ENCODE results near the gene KIF9.

Gene KIF9

DNA sequence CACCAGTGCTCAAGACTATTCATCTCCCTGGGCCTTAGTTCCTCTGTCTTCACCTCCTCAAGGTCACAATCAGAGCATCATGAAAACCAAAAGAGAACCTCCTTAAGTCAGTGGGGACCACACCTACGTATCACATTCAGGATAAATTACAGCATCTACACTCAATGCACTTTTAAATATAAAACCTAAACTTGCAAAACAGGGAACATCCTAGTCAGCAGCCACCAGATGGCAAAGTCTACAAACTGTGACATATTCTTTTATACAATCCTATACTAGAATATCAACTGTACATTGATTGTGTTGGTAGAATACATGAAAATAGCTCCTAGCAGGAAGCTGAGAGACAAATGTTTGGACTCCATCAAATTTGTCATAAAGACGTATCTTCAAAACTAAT is 7.9 kb downstream of the KIF9 start:
- Histone ChIP-seq H3K4me3 (ENCODE audit: insufficient read length, low read depth) (no peak overlapping the region), H3K9me3 (ENCODE audit: insufficient read depth, low read length) (no peaks in the 10 kb centered on the region), H3K27me3 (ENCODE audit: insufficient read depth, insufficient read length) (no peaks in the 10 kb centered on the region), H3K36me3 (ENCODE audit: insufficient read depth, insufficient read length, low read length) (peaks cover 3% of the 10 kb centered on the region), H3K4me1 (ENCODE audit: insufficient read depth, insufficient read length) (no peaks in the 10 kb centered on the region), H3K9ac (ENCODE audit: insufficient read length, low read depth) (no peak overlapping the region)
- no peak for DNase-seq (ENCODE audit: low read depth, low spot score)
- TF ChIP-seq YY1 (IDR thresholded peaks at IDR 0.05; ENCODE audit: insufficient read depth, insufficient read length), result no peak
- TF ChIP-seq SUZ12 (IDR thresholded peaks at IDR 0.05; ENCODE audit: extremely low read depth, insufficient read depth, insufficient read length), result no peak
- TF ChIP-seq ZNF274 (IDR thresholded peaks at IDR 0.05; ENCODE audit: low read depth, low read length), result no peak

DNA sequence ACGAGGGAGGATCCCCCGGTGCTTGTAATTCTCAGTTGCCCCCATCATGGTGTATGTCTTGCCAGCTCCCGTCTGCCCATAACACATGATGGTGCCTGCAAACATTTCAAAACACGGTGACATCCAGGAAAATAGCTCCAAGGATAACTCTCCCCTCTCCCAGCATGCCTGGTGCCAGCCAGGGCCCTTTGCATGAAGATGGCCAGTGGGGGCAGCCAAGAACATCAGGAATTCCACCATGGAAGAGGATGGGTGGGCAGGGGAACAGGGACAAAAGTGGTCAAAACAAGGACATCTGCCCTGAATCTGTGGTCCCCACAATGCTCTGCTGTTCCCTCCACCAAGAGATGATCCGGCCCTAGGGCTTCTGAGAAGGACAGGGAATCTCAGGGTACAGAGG is 9.0 kb downstream of the KIF9 start:
- no peak for TF ChIP-seq SUZ12 (IDR thresholded peaks at IDR 0.05; ENCODE audit: extremely low read depth, insufficient read depth, insufficient read length)
- no peak for TF ChIP-seq YY1 (IDR thresholded peaks at IDR 0.05; ENCODE audit: insufficient read depth, insufficient read length)
- no peak for TF ChIP-seq ZNF274 (IDR thresholded peaks at IDR 0.05; ENCODE audit: low read depth, low read length)
- Histone ChIP-seq H3K4me1 (ENCODE audit: insufficient read depth, insufficient read length) (no peaks in the 10 kb centered on the region), H3K9me3 (ENCODE audit: insufficient read depth, low read length) (no peaks in the 10 kb centered on the region), H3K36me3 (ENCODE audit: insufficient read depth, insufficient read length, low read length) (peaks cover 3% of the 10 kb centered on the region), H3K27me3 (ENCODE audit: insufficient read depth, insufficient read length) (no peaks in the 10 kb centered on the region), H3K4me3 (ENCODE audit: insufficient read length, low read depth) (no peak overlapping the region), H3K9ac (ENCODE audit: insufficient read length, low read depth) (no peak overlapping the region)
- DNase-seq (ENCODE audit: low read depth, low spot score), result no peak

- peaks cover 3% of the 10 kb centered on the region for H3K4me1 ChIP-seq (ENCODE audit: insufficient read depth, insufficient read length)
- H3K9ac ChIP-seq (ENCODE audit: insufficient read length, low read depth), result no peak overlapping the region
- no peaks in the 10 kb centered on the region for H3K36me3 ChIP-seq (ENCODE audit: insufficient read depth, insufficient read length, low read length)
- no peaks in the 10 kb centered on the region for H3K27me3 ChIP-seq (ENCODE audit: insufficient read depth, insufficient read length)
- TF ChIP-seq SUZ12 (IDR thresholded peaks at IDR 0.05; ENCODE audit: extremely low read depth, insufficient read depth, insufficient read length) (no peak), ZNF274 (IDR thresholded peaks at IDR 0.05; ENCODE audit: low read depth, low read length) (no peak), YY1 (IDR thresholded peaks at IDR 0.05; ENCODE audit: insufficient read depth, insufficient read length) (no peak)
- H3K4me3 ChIP-seq (ENCODE audit: insufficient read length, low read depth), result no peak overlapping the region
- DNase-seq (ENCODE audit: low read depth, low spot score), result no peak
- no peaks in the 10 kb centered on the region for H3K9me3 ChIP-seq (ENCODE audit: insufficient read depth, low read length)
Measured at GRCh38 chr3:47270526-47270925, 12.1 kb downstream of the KIF9 start.

DNA sequence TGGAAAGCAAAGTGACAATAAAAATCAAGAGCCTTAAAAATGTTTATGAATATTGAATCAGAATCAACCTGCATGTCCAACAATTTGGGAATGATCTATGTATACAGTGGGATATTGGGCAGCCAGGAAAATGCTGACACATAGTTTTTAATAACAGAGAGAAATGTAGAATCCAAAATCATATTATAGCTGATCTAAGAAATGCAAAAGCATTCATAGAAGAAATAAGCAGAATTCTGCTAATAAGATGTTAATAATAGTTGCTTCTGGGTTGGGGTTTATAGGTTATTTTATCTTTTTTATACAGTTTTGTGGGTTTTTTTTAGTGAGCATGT is 15.1 kb downstream of the KIF9 start:
- Histone ChIP-seq H3K36me3 (ENCODE audit: insufficient read depth, insufficient read length, low read length) (no peaks in the 10 kb centered on the region), H3K4me1 (ENCODE audit: insufficient read depth, insufficient read length) (peaks cover 3% of the 10 kb centered on the region), H3K9ac (ENCODE audit: insufficient read length, low read depth) (no peak overlapping the region), H3K4me3 (ENCODE audit: insufficient read length, low read depth) (no peak overlapping the region), H3K9me3 (ENCODE audit: insufficient read depth, low read length) (no peaks in the 10 kb centered on the region), H3K27me3 (ENCODE audit: insufficient read depth, insufficient read length) (no peaks in the 10 kb centered on the region)
- DNase-seq (ENCODE audit: low read depth, low spot score), result no peak
- TF ChIP-seq SUZ12 (IDR thresholded peaks at IDR 0.05; ENCODE audit: extremely low read depth, insufficient read depth, insufficient read length) (no peak), YY1 (IDR thresholded peaks at IDR 0.05; ENCODE audit: insufficient read depth, insufficient read length) (no peak), ZNF274 (IDR thresholded peaks at IDR 0.05; ENCODE audit: low read depth, low read length) (no peak)

DNA sequence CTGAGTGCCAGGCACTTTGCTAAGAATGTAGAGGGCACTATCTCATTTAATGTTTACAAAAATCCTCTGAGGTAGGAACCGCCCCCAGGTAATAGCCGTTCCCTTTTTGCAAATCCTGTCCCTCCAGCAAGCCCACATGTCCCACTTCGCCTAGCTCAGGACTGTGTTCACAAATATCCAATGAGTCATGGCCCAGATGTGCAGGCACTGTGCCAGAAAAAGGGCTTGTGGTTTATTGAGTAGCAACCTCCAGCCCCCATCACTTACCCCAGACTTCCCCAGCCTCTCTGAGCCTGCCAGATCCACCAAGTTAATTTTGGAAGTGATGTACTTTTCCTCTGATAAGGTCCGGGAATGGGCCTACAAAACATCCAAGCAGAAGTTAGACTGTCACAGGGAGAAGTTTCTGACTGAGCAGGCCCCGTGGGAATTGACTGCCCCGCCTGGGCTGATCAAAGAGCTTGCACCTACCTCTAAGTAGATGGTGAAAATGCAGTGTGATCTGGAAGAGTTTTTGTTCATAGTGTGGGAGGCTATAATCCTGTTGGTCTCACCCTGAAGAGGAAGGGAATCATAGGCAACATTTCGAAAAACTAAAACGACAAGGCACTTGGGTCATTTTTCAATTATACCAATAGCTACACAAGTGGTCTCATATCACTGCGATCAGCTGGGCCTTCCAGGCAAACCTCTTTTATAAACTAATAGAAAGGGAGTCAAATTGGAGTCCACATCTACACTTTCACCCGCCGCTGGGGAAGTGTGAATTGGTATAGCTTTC is 15.7 kb downstream of the KIF9 start:
- DNase-seq (ENCODE audit: low read depth, low spot score), result no peak
- Histone ChIP-seq H3K27me3 (ENCODE audit: insufficient read depth, insufficient read length) (no peaks in the 10 kb centered on the region), H3K9ac (ENCODE audit: insufficient read length, low read depth) (no peak overlapping the region), H3K9me3 (ENCODE audit: insufficient read depth, low read length) (no peaks in the 10 kb centered on the region), H3K36me3 (ENCODE audit: insufficient read depth, insufficient read length, low read length) (no peaks in the 10 kb centered on the region), H3K4me3 (ENCODE audit: insufficient read length, low read depth) (no peak overlapping the region), H3K4me1 (ENCODE audit: insufficient read depth, insufficient read length) (peaks cover 3% of the 10 kb centered on the region)
- TF ChIP-seq YY1 (IDR thresholded peaks at IDR 0.05; ENCODE audit: insufficient read depth, insufficient read length) (no peak), ZNF274 (IDR thresholded peaks at IDR 0.05; ENCODE audit: low read depth, low read length) (no peak), SUZ12 (IDR thresholded peaks at IDR 0.05; ENCODE audit: extremely low read depth, insufficient read depth, insufficient read length) (no peak)

DNA sequence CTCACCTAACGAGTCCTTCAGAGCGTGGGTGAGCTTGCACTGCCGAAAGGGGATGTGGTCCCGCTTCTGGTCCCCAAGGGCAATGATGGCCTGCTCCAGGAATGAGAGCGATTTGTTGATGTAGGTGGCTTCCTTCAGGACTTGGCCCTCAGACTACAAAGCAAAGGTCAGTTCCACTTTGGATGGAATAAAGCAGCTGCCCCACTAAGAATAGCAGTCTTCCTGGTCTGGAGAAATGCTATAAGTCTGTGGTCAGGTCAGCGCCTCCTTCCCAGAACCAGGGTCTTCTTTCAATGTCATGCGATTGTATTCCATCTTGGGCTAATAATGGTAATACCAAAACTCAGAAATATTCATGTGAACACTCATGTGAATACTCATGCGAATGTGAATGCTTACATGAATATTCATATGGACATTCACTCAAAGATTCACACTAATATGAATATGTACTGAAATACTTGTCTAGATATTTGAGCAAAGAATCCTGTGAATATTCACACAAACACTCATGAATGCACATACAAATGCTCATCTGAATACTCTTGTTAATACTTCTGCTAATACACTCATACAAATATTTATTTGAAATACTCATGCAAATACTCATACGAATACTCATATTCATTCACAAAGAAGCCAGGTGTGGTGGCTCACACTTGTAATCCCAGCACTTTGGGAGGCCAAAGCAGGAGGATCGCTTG is 16.7 kb downstream of the KIF9 start:
- no peak overlapping the region for H3K9ac ChIP-seq (ENCODE audit: insufficient read length, low read depth)
- no peaks in the 10 kb centered on the region for H3K9me3 ChIP-seq (ENCODE audit: insufficient read depth, low read length)
- no peak for DNase-seq (ENCODE audit: low read depth, low spot score)

DNA sequence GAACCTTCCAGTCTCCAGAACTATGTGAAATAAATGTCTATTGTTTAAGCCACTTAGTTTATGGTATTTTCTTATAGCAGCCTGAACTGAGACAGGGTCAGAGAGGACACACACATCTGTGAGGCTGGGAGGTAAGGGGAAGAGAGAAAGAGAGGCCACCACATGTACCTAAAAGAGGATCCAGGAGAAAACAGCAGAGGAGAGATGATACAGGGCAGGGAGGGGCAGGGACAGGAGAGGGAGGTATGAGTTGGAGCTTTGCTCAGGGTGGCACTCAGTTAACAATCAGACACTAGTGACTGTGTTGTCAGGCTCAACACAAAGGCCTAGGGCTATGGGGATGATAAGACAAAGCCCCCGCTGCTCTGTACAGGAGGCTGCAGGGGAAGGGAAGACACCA is 17.6 kb downstream of the KIF9 start:
- Histone ChIP-seq H3K9me3 (ENCODE audit: insufficient read depth, low read length) (no peaks in the 10 kb centered on the region), H3K9ac (ENCODE audit: insufficient read length, low read depth) (no peak overlapping the region), H3K36me3 (ENCODE audit: insufficient read depth, insufficient read length, low read length) (no peaks in the 10 kb centered on the region), H3K4me3 (ENCODE audit: insufficient read length, low read depth) (no peak overlapping the region), H3K27me3 (ENCODE audit: insufficient read depth, insufficient read length) (no peaks in the 10 kb centered on the region), H3K4me1 (ENCODE audit: insufficient read depth, insufficient read length) (peaks cover 18% of the 10 kb centered on the region)
- DNase-seq (ENCODE audit: low read depth, low spot score), result no peak
- TF ChIP-seq SUZ12 (IDR thresholded peaks at IDR 0.05; ENCODE audit: extremely low read depth, insufficient read depth, insufficient read length) (no peak), ZNF274 (IDR thresholded peaks at IDR 0.05; ENCODE audit: low read depth, low read length) (no peak), YY1 (IDR thresholded peaks at IDR 0.05; ENCODE audit: insufficient read depth, insufficient read length) (no peak)

More for the DNA sequence above, 16.7 kb downstream of the KIF9 start:
- no peaks in the 10 kb centered on the region for H3K36me3 ChIP-seq (ENCODE audit: insufficient read depth, insufficient read length, low read length)
- no peak overlapping the region for H3K4me3 ChIP-seq (ENCODE audit: insufficient read length, low read depth)
- H3K4me1 ChIP-seq (ENCODE audit: insufficient read depth, insufficient read length), result peaks cover 13% of the 10 kb centered on the region
- H3K27me3 ChIP-seq (ENCODE audit: insufficient read depth, insufficient read length), result no peaks in the 10 kb centered on the region
- TF ChIP-seq ZNF274 (IDR thresholded peaks at IDR 0.05; ENCODE audit: low read depth, low read length), result no peak
